Activated CD4-positive, alpha-beta T cell treated with anti-CD3 and anti-CD28 coated beads, Interleukin-2, amount 50 U/mL, for 1 hour (primary cell): Measurements from ENCODE around the gene SOBP.

ENCODE experiments used
- DNase-seq: peaks from one replicate; pipeline ENCODE4 v3.0.0-alpha.2; 2020

SOBP gene

GRCh38 chr6:107592806-107593205 lies 102.9 kb downstream of the SOBP start:
- no peak for DNase-seq

DNA sequence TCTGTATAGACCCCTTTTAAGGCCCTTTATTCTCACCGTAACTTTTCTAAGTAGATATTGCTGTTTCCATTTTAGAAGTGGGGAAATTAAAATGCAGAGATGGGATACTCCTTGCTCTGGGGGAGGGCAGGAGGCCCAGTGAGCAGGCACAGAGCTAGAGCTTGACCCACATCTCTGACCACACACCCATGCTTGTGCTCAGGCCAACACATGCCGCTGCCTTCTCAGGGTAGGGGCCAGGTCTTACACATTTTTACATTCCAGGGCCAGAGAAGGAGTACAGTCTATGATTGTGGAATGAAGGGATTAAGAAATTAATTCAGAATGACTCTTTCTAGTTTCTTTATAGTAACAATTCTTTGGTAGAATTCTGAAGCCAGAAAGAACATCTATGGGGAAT lies 104.8 kb downstream of the SOBP start:
- DNase-seq = no peak

DNA sequence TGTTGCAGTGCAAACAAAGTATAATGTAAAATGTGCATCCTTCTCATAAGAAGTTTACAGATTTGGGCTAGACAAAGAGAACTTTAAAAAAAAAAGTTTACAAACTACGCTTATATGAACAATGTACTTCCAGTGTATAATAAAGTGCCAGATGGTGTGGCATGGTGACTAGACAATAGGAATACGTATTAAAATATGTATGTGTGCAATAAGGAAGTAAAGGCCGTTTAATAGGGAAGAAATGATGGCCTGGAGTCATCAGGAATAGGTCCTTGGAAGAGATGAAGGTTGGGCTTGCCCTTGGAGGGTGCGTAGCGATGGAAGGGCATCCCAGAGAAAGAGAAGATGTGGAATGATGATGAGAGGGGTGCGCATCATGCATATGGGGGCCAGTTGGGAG lies 108.2 kb downstream of the SOBP start:
- DNase-seq = no peak

GRCh38 chr6:107599043-107599442 lies 109.1 kb downstream of the SOBP start:
- no peak for DNase-seq

DNA sequence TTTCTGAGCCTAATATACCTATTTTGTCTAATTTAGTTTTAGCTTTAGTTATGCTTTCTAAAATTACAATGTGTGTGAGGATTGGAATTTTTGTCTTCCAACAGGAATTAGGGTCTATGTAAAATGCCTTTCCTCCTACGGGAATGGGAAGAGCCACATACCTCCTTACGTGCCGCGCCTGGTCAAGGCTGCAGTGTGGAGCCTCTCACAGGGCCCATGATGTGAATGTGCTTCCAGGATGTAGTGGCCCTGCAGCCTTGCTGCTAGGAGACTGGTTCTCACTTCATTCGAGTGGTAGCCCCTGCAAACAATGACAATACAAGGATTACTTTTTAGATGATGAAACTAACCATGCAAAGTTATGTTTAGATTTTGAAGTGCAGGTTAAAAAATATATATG lies 110.2 kb downstream of the SOBP start:
- no peak for DNase-seq

DNA sequence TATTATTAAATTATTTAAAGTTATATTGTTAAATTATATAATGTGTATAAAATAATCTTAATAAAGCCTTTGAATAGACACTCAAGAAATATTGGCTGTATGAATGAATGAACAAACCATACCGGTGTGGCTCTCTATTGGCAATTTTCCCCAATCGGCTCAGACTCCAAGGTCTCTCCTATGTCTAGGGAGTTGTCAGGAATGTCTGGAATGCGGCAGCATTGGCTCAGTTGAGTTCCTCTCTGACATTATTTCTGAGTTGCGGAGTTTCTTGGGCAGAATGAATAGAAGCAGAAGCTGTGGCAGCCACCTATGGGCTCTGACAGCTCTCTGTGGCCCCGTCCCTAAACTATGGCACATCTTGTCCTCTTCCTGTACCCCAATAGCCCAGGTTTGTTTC lies 111.0 kb downstream of the SOBP start:
- no peak for DNase-seq

DNA sequence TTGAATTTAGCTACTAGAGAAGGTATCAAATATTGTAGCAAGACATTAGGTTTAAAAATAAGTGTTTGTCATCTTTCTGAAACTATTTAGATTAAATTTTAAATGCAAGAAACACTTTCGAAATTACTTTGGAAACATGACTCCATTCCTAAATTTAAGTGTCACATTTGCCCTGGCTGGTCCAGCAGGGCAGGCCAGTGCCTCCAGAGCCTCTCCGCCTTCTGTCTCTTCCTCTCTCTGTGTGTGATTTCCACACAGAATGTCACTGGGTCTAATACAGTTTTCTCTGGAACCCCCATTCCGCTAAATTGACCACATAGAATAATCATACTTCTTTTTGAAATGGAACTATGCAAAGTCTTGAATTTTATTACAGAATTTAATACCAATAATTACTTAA lies 111.5 kb downstream of the SOBP start:
- no peak for DNase-seq

GRCh38 chr6:107602321-107603005 lies 112.5 kb downstream of the SOBP start:
- no peak for DNase-seq

GRCh38 chr6:107603006-107603370 lies 113.1 kb downstream of the SOBP start:
- no peak for DNase-seq

DNA sequence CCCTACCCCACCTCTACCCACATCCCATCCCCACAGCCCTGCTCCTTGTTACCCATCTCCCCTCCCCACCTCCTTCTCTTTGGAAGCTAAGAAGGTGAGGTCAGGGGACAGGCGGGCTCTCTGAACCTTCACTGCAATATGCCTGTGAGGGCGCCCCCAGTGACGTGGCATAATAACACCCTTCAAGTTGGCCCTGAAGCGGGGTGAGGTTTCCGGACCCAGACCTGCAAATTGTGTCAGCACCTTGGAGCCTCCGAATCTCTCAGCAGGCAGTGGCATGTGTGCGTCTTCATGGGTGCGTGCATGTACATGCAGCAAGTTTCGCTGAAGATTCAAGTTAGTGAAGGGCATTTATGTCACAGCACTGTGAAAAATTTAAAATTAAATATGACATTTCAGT lies 114.6 kb downstream of the SOBP start:
- no peak for DNase-seq

DNA sequence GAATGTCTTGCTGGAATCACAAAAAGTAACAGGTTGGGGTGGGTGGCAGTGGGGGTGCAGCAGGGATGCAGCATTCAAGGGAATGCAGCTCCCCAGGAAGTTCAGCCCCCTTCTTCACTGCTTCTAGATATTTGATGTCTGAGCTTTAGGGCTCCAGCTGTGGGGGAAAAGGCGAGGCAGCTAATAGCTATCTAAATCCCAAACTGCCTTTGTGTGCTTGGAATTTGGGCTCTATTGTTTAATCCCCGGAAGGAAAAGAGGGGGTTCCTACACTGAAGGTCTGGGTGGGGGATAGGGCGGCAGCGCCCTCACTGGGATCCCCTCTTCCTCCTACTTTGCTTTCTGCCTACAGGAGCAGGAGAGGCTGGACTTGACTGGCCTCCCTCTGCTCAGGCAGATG lies 116.5 kb downstream of the SOBP start:
- DNase-seq = no peak

DNA sequence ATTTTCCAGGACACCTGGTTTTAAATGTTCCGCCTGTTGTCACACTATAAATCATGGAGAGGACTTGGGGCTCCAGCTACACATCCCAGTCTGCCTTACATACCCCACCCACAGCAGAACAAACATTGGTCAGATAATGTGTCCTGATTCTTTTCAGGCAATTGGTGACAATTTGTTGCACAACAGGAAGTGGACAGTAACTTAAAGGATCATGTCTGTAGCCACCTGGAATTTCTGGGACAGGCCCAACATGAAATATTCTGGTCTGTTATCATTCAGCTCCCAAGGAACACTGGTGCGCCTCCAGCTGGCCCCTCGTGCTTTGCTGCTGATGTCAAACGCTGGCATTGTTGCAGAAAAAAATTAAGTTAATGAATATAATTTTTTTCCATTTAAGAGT lies 117.2 kb downstream of the SOBP start:
- DNase-seq = no peak

- no peak for DNase-seq
Observed at GRCh38 chr6:107611094-107611810, 121.3 kb downstream of the SOBP start.

DNA sequence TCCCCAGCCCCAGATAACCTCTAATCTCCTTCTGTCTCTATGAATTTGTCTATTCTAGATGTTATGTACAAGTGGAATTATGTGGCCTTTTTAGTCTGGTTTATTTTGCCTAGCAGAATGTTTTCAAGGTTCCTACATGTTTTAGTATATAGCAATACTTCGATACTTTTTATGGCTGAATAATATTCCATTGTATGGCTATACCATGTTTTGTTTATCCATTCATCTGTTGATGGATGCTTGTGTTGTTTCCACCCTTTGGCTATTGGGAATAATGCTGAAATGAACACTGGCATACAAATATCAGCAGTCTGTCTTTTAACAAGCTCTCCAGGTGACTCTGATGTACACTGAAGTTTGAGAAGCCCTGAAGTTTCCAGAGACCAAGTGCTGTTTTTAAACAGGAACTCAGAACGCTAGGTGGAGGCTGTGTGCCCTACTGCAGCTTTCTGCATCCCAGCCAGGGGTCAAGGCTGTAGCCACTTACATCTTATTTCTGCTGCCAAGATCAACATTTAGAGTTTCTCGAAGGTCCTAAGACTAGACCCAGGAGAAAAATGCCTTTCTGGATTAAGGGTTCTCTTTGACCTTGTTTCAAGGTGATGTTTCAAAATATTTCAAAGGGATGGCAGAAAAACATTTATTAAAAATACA lies 123.0 kb downstream of the SOBP start:
- no peak for DNase-seq

DNA sequence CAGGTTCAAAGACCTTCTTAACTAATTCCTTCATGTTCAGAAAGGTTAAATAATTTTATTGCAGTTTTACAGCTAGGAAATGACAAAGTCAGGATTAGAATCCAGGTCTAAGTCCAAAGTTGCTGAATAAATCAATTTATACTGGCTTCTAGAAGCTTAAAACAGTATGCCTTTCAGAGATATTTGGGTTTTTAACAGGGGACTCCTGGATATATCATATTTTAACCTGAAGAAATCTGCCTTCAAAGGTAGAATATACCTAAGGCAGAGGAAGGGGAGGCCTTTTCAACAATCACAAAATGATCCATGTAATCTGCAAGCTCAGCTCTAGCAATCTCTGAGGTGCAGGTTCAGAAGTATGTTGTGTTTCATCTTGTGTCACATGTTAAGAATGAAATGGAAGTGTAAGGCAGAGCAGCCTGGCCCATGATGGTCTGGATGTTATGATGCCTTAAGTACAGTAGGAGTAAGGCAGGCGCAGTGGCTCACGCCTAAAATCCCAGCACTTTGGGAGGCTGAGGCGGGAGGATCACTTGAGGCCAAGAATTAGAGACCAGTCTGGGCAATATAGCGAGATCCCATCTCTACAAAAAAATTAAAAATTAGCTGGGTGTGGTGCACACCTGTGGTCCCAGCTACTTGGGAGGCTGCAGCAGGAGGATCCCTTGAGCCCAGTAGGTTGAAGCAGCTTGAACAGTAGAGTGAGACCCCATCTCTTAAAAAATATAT lies 123.9 kb downstream of the SOBP start:
- no peak for DNase-seq

GRCh38 chr6:107614828-107615227 lies 124.9 kb downstream of the SOBP start:
- DNase-seq = no peak

DNA sequence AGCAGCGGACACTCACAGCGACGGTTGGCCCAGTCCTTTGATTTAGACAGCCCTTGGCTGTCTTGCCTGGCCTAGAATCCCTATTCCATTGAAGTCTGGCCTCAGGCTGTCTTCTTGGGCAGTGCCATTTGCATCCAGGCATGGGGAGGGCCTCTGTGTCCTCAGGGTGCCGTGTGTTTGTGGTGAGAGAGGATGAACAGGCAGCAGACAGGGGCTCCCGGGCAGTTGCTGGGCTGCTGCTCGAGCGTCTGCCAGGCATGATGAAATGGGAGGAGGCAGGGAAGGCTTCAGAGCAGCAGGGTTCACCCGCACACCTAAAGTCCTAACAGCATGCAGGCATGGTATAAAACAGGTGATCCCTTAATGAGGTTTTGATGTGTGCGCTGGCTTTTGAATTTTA lies 126.9 kb downstream of the SOBP start:
- DNase-seq = no peak

- DNase-seq = no peak
Observed at GRCh38 chr6:107617341-107617932, 127.5 kb downstream of the SOBP start.

- no peak for DNase-seq
Observed at GRCh38 chr6:107618672-107619071, 128.8 kb downstream of the SOBP start.

DNA sequence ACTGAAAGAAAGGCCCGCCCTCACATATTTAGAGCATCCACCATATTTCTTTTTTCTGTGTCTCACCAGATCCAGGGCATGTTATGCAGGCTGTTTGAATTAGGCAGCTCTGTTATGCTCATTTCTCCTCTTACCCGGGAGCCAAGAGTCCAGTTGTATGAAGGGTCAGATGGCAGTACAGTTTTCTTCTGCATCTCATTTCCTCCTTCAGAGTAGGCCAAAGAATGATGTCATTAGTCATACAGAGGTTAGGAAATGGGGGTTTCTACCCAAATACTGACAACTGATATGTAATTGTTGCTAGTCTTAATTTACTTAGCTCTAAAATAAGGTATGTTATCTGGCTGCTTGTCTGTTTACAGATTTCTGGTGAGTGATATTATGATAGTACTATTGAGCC lies 130.8 kb downstream of the SOBP start:
- DNase-seq = no peak

DNA sequence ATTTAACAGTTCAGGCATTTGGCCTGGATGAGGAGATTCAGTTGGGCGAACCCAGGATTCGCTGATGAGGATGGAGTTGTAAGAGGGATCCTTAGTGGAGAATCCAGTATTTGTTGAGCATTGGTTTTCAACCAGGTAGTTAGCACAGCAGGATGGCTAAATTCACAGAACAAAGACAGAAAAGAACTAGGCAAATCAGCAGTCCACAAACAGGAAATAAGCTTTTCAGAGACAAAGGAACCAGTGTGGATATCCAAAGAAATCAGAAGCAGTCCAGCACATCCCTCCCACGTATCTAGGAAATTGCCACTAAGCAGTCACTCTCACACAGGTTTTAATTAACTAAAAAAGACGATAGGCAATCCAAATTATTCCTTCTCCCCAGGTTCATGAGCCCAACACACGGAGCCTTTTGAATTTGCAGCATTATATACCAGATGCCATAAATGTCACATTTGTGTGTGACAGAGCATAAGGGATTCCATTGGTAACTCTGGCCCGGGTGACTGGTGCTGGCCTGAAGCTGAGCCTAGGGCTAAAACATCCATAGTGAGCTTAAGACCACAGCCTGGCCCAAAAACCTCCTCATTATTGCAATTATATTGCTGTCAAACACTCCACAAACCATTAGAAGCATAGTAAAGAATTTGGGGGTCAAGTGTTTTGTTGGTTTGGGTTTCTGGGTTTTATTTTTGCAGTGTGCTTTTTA lies 131.5 kb downstream of the SOBP start:
- DNase-seq = no peak

GRCh38 chr6:107622269-107622668 lies 132.4 kb downstream of the SOBP start:
- DNase-seq = no peak

DNA sequence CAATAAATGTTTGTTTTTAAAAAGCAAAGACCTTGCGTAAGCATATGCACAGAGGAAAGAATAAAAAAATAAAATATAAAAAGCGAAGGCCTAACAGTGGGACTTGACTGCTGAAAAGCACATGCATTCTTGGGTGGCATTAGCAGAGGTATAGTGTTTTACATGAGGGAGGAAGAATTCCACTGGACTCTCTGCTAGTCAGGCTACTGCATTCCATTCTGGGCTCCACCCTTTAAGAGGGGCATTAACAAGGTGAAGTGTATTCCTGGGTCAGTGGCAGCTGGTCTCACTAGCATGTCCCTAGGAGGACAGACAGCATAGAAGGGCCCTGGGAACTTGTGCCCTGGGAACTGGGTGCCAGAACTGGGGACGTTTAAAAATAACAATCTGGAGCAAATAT lies 134.1 kb downstream of the SOBP start:
- no peak for DNase-seq
